Activated B cell treated with CpG ODN at 0.5 μM for 24 hours (primary cell): ENCODE data around the gene PRRC1. TPM values are rescaled to one million over a fixed set of nuclear protein-coding genes. Genes with fewer than 3 reads are reported as not detected.

Experiments
- ATAC-seq: fragments of 200-7000 bp; cut with Tn5 transposase; one replicate; pipeline ENCODE4 v1.10.0; 2021; ENCODE audit warnings: low read depth, mild to moderate bottlenecking, moderate library complexity
- CTCF ChIA-PET: fragments of 350-600 bp; sonication (Branson Sonifier 250); formaldehyde crosslinking; loops from one replicate; lab custom pipeline; 2021; ENCODE audit warnings: antibody characterized with exemption; lab: Charles Lee
- POLR2A ChIA-PET: fragments of 350-600 bp; sonication (Branson Sonifier 250); formaldehyde crosslinking; loops from one replicate; lab custom pipeline; 2021; ENCODE audit warnings: antibody characterized with exemption; lab: Charles Lee
- DNase-seq: peaks from one replicate; pipeline ENCODE4 v3.0.0; 2022
- H3K27ac Mint-ChIP-seq: one replicate; pipeline ENCODE4 v1.8.0; 2020; ENCODE audit warnings: mixed read lengths
- H3K27me3 Mint-ChIP-seq: one replicate; pipeline ENCODE4 v1.8.0; 2021; ENCODE audit warnings: mixed read lengths
- H3K36me3 Mint-ChIP-seq: one replicate; pipeline ENCODE4 v1.8.0; 2021; ENCODE audit warnings: low read depth, mixed read lengths
- H3K4me1 Mint-ChIP-seq: one replicate; pipeline ENCODE4 v1.8.0; 2021; ENCODE audit warnings: mixed read lengths
- H3K4me3 Mint-ChIP-seq: one replicate; pipeline ENCODE4 v1.8.0; 2020; ENCODE audit warnings: mild to moderate bottlenecking, mixed read lengths
- H3K9me3 Mint-ChIP-seq: one replicate; pipeline ENCODE4 v1.8.0; 2020; ENCODE audit warnings: mixed read lengths
- intact Hi-C: fragments of 100-400 bp; cut with micrococcal nuclease; formaldehyde crosslinking; loops from one replicate; pipeline ENCODE4 v1.15.1; 2024
- total RNA-seq: library from RNA; stranded (reverse); gene quantifications from 2 replicates; pipeline ENCODE4 v1.2.3, GENCODE V29; 2022
- TF ChIP-seq, protein P1 (sequence below): fragments of 200-600 bp; IDR thresholded peaks from one replicate; pipeline ENCODE4 v1.8.0; 2022; ENCODE audit warnings: antibody characterized with exemption, mild to moderate bottlenecking

Gene PRRC1
- total RNA-seq, 1 donor from 2014 or later, result 34.7 TPM

GRCh38 chr5:127587246-127587917 lies 69.9 kb downstream of the PRRC1 start:
- Mint-ChIP-seq H3K36me3 (no peaks in the 10 kb centered on the region), H3K4me1 (peaks cover 9% of the 10 kb centered on the region), H3K9me3 (no peaks in the 10 kb centered on the region), H3K27me3 (peaks cover 4% of the 10 kb centered on the region), H3K27ac (no peak overlapping the region), H3K4me3 (no peak overlapping the region)
- ATAC-seq (no peak), DNase-seq (no peak)
- intact Hi-C loops, result no loop called here
- POLR2A ChIA-PET, result no interaction called here
- CTCF ChIA-PET, result no interaction called here
- TF ChIP-seq, protein P1, sequence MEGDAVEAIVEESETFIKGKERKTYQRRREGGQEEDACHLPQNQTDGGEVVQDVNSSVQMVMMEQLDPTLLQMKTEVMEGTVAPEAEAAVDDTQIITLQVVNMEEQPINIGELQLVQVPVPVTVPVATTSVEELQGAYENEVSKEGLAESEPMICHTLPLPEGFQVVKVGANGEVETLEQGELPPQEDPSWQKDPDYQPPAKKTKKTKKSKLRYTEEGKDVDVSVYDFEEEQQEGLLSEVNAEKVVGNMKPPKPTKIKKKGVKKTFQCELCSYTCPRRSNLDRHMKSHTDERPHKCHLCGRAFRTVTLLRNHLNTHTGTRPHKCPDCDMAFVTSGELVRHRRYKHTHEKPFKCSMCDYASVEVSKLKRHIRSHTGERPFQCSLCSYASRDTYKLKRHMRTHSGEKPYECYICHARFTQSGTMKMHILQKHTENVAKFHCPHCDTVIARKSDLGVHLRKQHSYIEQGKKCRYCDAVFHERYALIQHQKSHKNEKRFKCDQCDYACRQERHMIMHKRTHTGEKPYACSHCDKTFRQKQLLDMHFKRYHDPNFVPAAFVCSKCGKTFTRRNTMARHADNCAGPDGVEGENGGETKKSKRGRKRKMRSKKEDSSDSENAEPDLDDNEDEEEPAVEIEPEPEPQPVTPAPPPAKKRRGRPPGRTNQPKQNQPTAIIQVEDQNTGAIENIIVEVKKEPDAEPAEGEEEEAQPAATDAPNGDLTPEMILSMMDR, result no peak

DNA sequence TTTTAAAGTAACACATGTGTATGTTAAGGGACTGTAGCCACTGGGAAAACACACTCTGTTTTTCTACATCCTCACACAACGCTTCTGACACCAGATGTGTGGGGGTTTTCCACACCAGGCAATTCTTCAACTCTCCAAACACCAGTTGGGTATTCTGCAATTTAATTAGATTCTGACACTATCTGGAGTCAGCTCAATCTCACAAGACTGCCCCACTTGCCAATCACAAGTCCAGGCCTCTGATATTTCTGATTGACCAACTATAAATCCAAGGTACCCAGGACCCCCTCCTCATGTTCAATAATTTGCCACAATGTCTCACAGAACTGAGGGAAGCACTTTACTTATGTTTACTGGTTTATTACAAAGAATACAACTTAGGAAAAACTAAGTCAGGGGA lies 70.9 kb downstream of the PRRC1 start:
- CTCF ChIA-PET, result no interaction called here
- Mint-ChIP-seq H3K9me3 (no peaks in the 10 kb centered on the region), H3K27ac (no peak overlapping the region), H3K27me3 (peaks cover 4% of the 10 kb centered on the region), H3K4me1 (peaks cover 9% of the 10 kb centered on the region), H3K36me3 (no peaks in the 10 kb centered on the region), H3K4me3 (no peak overlapping the region)
- POLR2A ChIA-PET, result no interaction called here
- ATAC-seq, result no peak
- intact Hi-C loops, result no loop called here
- TF ChIP-seq, protein P1, result no peak
- DNase-seq, result no peak

GRCh38 chr5:127589309-127590030 lies 72.0 kb downstream of the PRRC1 start:
- no peak for ATAC-seq
- intact Hi-C loops, result no loop called here
- CTCF ChIA-PET, result interaction anchor here (1.0 to 1.1 kb wide), 2 partner anchors 21 to 612 kb away, joined by 3 to 4 read pairs; no protein-coding TSS in a partner anchor
- Mint-ChIP-seq H3K27me3 (peaks cover 4% of the 10 kb centered on the region), H3K4me3 (no peak overlapping the region), H3K36me3 (no peaks in the 10 kb centered on the region), H3K4me1 (peaks cover 9% of the 10 kb centered on the region), H3K9me3 (no peaks in the 10 kb centered on the region), H3K27ac (no peak overlapping the region)
- POLR2A ChIA-PET, result no interaction called here
- TF ChIP-seq, protein P1, result no peak
- no peak for DNase-seq

GRCh38 chr5:127590156-127590722 lies 72.8 kb downstream of the PRRC1 start:
- intact Hi-C loops, result no loop called here
- no peaks in the 10 kb centered on the region for H3K9me3 Mint-ChIP-seq
- no peak overlapping the region for H3K4me3 Mint-ChIP-seq
- no peak overlapping the region for H3K27ac Mint-ChIP-seq
- ChIA-PET POLR2A (no interaction called here), CTCF (interaction anchor here (1.0 to 1.1 kb wide), 2 partner anchors 22 to 611 kb away, joined by 3 to 4 read pairs; no protein-coding TSS in a partner anchor)
- H3K36me3 Mint-ChIP-seq, result no peaks in the 10 kb centered on the region
- TF ChIP-seq, protein P1, result no peak
- DNase-seq (no peak), ATAC-seq (no peak)
- peaks cover 9% of the 10 kb centered on the region for H3K4me1 Mint-ChIP-seq
- H3K27me3 Mint-ChIP-seq, result peaks cover 4% of the 10 kb centered on the region
